Left ventricle myocardium superior (tissue), 1 donor: ENCODE results near the gene ST3GAL4. TPM values are rescaled to one million over a fixed set of nuclear protein-coding genes. Genes with fewer than 3 reads are reported as not detected.

Experiments
- ATAC-seq: fragments of 200-7000 bp; cut with Tn5 transposase; one replicate; pipeline ENCODE4 v1.9.1; 2020; ENCODE audit warnings: mild to moderate bottlenecking, moderate library complexity
- DNase-seq: peaks from one replicate; pipeline ENCODE4 v3.0.0-alpha.2; 2020
- intact Hi-C: fragments of 100-400 bp; cut with micrococcal nuclease; formaldehyde crosslinking; loops from one replicate; pipeline ENCODE4 v1.11.0; 2022
- total RNA-seq: library from RNA; stranded (reverse); fragmentation: NEBNext Ultra II Directional; extraction: Animal tissue kit (Norgen Biotek cat#: 25700); gene quantifications from one replicate; pipeline ENCODE4 v1.2.1, GENCODE V29; 2021
- donor health status: DM: no; HTN: yes; CAD: no; lungs with severe emphysema.

The ST3GAL4 gene
- total RNA-seq, 1 donor from 2014 or later = 45.4 TPM

DNA sequence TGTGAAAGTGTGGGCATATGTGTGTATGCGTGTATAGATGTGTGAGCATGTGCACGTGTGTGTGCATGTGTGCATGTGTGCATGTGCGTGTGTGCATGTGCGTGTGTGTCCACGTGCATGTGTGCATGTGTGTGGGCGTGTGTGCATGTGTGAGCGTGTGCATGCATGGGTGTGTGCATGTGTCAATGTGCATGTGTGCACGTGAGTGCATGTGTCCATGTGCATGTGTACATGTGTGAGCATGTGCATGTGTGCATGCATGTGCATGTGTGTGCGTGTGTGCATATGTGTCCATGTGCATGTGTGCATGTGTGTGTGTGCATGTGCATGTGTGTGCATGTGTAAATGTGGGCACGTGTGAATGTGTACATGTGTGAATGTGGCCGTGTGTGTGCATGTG is 95.3 kb downstream of the ST3GAL4 start:
- DNase-seq (no peak), ATAC-seq (no peak)
- intact Hi-C loops = no loop called here

DNA sequence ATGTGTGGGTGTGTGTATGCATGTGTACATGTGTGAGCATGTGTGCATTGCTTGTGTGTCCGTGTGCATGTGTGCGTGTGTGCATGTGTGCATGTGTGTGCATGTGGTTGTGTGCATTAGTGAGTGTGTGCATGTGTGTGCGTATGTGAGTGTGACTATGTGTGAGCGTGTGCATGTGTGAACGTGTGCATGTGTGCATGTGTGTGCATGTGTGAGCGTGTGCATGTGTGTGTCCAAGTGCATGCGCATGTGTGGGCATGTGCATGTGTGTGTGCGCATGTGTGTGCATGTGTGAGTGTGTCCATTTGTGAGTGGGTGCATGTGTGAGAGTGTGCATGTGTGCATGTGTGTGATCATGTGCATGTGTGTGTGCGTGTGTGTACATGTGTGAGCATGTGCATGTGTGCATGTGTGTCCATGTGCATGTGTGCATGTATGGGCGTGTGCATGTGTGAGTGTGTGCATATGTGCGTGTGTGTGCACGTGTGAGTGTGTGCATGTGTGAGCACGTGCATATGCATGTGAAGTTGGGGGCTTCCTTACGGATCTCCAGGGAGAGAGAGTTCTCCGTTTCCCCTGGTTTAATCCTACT is 95.8 kb downstream of the ST3GAL4 start:
- ATAC-seq (no peak), DNase-seq (no peak)
- intact Hi-C loops = no loop called here

- intact Hi-C loops = no loop called here
- DNase-seq (peak; percentile 49), ATAC-seq (peak; percentile 68)
Measured at GRCh38 chr11:126452241-126453101, 97.0 kb downstream of the ST3GAL4 start.

DNA sequence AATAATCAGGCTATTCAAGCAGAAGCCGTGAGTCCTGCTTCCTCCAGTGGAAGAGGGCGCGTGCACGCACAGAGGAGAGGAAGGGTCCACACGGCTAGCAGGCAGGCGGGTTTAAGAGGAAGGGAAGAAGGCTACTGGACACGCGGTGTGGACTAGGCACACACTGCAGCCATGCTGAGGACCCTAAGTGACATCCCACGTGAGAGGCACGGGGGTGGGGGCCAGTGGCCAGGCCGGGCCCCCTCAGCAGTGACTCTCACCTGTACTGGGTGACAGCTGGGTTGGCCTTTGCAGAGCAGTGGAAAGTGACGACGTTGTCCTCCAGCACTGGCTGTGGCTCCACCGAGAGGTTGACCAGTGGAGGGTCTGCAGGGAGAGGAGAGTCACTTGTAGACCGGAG is 100.6 kb downstream of the ST3GAL4 start:
- no peak for DNase-seq
- intact Hi-C loops = no loop called here
- ATAC-seq = no peak

GRCh38 chr11:126456783-126457542 is 101.5 kb downstream of the ST3GAL4 start:
- intact Hi-C loops = no loop called here
- DNase-seq (no peak), ATAC-seq (no peak)

DNA sequence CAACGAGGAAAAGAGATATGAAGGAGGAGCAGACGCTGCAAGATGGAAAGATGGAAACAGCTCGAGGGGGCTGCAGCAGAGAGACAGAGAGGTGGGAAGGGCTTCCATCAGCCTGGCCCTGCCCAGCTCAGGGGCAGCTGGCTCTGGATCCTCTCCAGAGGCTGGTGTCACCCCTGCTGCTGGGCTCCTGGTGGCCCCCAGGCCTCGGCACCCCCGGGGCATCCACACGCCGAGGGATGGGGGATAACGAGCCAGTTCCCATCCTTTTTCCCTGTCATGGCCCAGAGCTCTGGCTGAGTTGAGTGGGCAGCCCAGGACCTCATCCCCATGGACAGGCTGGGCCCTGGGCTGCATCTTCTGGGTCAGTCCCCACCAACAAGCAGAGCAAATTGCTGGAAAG is 102.3 kb downstream of the ST3GAL4 start:
- intact Hi-C loops = no loop called here
- no peak for ATAC-seq
- no peak for DNase-seq

DNA sequence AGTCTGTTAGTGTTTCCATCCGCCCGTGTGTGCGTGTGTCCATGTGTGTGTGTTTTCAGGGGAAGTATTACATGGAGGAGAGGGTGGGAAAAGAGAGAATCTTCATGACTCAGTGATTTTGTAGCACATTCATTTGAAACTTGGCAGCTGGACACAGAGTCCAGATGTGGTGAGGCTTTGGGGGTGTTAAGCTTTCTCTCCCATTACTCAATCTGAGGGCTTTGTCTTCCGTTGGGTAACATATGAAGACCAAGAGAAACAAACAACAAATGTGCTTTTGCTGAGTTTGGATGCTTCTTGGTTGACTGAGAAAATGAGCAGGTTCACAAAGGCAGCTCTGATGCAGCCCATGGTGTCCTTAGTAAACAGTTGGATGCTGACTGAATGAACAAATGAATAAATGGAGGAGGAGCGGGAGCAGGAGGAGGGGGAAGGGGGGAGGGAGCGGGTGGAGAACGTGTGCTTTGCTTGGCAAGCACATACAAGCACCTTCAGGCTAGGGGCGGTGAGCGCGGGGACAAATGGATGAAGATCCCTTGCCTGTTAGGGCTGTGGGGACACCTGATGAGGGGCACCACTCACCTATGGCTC is 104.3 kb downstream of the ST3GAL4 start:
- DNase-seq = no peak
- ATAC-seq = peak; percentile 70
- intact Hi-C loops = no loop called here

DNA sequence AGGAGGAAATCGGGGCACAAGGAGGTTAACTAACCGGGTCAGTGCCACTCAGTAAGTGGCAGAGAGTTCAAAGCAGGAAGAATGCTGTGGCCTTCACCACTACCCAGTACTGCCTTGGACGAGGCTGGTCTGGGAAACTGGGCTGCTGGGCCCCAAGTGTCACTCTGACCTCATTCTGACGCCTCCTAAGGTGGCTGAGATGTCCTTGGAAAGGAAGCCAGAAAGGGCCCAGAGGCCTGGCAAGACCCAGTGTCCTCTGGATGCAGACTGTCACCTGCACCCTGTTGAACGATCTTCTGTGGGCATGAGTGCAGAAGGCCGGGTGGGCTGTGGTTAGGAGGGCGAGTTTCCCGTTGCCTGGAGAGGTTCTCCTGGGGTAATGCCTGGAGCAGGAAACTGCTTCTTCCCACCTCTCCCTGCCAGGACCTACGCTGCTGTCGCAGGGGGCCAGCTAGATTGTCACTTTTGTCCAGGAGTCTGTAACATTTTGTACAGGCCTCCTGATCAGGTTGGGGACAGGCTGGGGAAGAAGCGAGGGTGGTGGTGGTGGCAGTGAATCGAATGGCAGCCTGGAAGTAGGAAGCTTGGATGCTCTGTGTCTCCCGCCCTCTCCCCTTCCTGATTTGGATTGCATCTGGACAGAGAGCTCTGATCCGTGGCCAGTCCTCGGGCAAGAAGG is 105.1 kb downstream of the ST3GAL4 start:
- ATAC-seq (peak; percentile 28), DNase-seq (no peak)
- intact Hi-C loops = no loop called here

DNA sequence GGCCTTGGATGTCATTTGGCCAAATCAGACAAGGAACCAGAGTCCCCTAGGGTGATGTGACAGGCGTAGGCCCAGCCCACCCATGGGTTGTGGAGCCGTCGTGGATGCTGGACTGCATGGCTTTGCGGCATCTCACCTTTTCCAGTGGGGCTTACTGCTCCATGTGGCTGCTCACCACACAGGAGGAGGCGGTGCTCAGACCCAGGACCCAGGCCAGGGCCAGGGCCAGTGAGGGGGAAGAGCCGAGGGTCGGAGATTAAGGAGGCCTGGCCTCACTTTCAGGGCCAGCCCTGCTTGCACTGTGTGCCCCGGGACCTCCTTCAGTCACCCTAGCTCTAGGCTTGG is 105.6 kb downstream of the ST3GAL4 start:
- DNase-seq = no peak
- intact Hi-C loops = no loop called here
- ATAC-seq = no peak

- intact Hi-C loops = no loop called here
- no peak for ATAC-seq
- DNase-seq = no peak
Measured at GRCh38 chr11:126461996-126462395, 106.5 kb downstream of the ST3GAL4 start.

DNA sequence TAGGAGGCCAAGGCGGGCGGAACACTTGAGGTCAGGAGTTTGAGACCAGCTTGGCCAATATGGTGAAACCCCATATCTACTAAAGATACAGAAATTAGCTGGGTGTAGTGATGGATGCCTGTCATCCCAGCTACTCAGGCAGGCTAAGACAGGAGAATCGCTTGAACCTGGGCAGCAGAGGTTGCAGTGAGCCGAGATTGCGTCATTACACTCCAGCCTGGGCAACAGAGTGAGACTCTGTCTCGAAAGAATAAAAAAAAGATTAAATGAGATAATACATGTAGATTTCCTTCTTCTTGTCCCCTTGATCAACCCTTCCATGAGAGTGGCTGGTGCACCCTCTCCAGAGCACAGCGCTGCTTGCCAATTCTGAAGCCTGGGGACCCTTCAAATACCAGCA is 106.9 kb downstream of the ST3GAL4 start:
- intact Hi-C loops = no loop called here
- DNase-seq (no peak), ATAC-seq (no peak)

Other genes starting within 250 kb of the ST3GAL4 start
- 40.0 TPM for gene RPUSD4, start 144.0 kb upstream of the ST3GAL4 start, total RNA-seq
- gene FAM118B, start 143.9 kb upstream of the ST3GAL4 start, total RNA-seq = 25.1 TPM
- 68.6 TPM for gene SRPRA, start 86.8 kb upstream of the ST3GAL4 start, total RNA-seq
- gene FOXRED1, start 86.5 kb upstream of the ST3GAL4 start, total RNA-seq = 29.1 TPM
- gene TIRAP, start 72.6 kb upstream of the ST3GAL4 start, total RNA-seq = 7.8 TPM
- 11.1 TPM for gene DCPS, start 51.6 kb upstream of the ST3GAL4 start, total RNA-seq